HepG2 (cell line): ENCODE measurements around the gene SLC39A3. TPM values are rescaled to one million over a fixed set of nuclear protein-coding genes. Genes with fewer than 3 reads are reported as not detected.
A peak's percentile ranks its signal among the peaks of the same experiment; 100 is the strongest.

Source experiments
- ATAC-seq: fragments of 200-7000 bp; cut with Tn5 transposase; 3 replicates; pipeline ENCODE4 v1.9.1; 2020; ENCODE audit warnings: mild to moderate bottlenecking, moderate library complexity
- BruUV-seq: library from RNA; stranded (reverse); fragments of 400-500 nt; replicated peaks from 2 replicates; lab custom pipeline; 2021; lab: Mats Ljungman, UMichigan
- CTCF ChIA-PET: fragments of 300-600 bp; formaldehyde crosslinking; extraction: SDS; loops from one replicate; lab custom pipeline; 2021; ENCODE audit warnings: low total read pairs, inconsistent platforms, low intra/inter-chr PET ratio; lab: Yijun Ruan, JAX
- POLR2A ChIA-PET: fragments of 350-600 bp; sonication (Branson Sonifier 250); formaldehyde crosslinking; loops from one replicate; lab custom pipeline; 2020; ENCODE audit warnings: antibody characterized with exemption, inconsistent platforms; lab: Yijun Ruan, JAX
- DNase-seq: peaks from one replicate; pipeline ENCODE4 v3.0.0-alpha.2; 2015; ENCODE audit warnings: low spot score
- FAIRE-seq: peaks from 3 replicates; lab custom pipeline; 2011; peaks lifted over from hg19 to GRCh38; lab: Jason Lieb, UNC
- H2AFZ ChIP-seq: one replicate; pipeline ENCODE4 v1.6.1; 2011; ENCODE audit warnings: low read length, inconsistent platforms
- H3K27ac ChIP-seq: fragments of 300-600 bp; 3 replicates; pipeline ENCODE4 v1.8.0; 2011; ENCODE audit warnings: mixed run types, mild to moderate bottlenecking, mixed read lengths, low read length, inconsistent platforms; ENCODE audit not compliant: insufficient read depth; ENCODE audit errors: extremely low read length
- H3K27me3 ChIP-seq, 2 experiments: fragments of 200-600 bp in 1 of 2; 2 replicates in 1 of 2; 3 replicates in 1 of 2; pipeline versions ENCODE4 v1.6.0 to v1.8.0; 2011; ENCODE audit warnings: low read length in 2 of 2, mild to moderate bottlenecking in 2 of 2, moderate library complexity in 2 of 2, inconsistent platforms in 1 of 2; ENCODE audit not compliant: insufficient read depth in 2 of 2, control insufficient read depth in 1 of 2
- H3K36me3 ChIP-seq, 2 experiments: fragments of 200-600 bp in 1 of 2; replicated peaks in 1 of 2; 2 replicates in 1 of 2; 3 replicates in 1 of 2; pipeline versions ENCODE4 v1.5.1 to v1.8.0; 2011; ENCODE audit warnings: low read length in 2 of 2, inconsistent platforms in 1 of 2; ENCODE audit not compliant: insufficient read depth in 2 of 2, control insufficient read depth in 1 of 2
- H3K4me1 ChIP-seq: 2 replicates; pipeline ENCODE4 v1.5.1; 2012; ENCODE audit warnings: low read length, inconsistent platforms; ENCODE audit not compliant: insufficient read depth
- H3K4me2 ChIP-seq: 2 replicates; pipeline ENCODE4 v1.6.0; 2011; ENCODE audit warnings: low read depth, low read length, inconsistent platforms
- H3K4me3 ChIP-seq, 3 experiments: fragments of 200-600 bp in 1 of 3; sonication (generic), shearing (Covaris generic) in 1 of 3; replicated peaks in 1 of 3; 2 replicates each; pipeline ENCODE4 v1.5.1; 2011 to 2016; ENCODE audit warnings: low read length in 3 of 3, inconsistent platforms in 2 of 3, low read depth in 2 of 3, mild to moderate bottlenecking in 2 of 3, control low read depth in 1 of 3, mixed read lengths in 1 of 3; ENCODE audit not compliant: insufficient read depth in 1 of 3
- H3K79me2 ChIP-seq: one replicate; pipeline ENCODE4 v1.6.1; 2011; ENCODE audit warnings: low read length, inconsistent platforms; ENCODE audit not compliant: insufficient read depth
- H3K9ac ChIP-seq: 2 replicates; pipeline ENCODE4 v1.6.0; 2011; ENCODE audit warnings: mild to moderate bottlenecking, low read depth, low read length, inconsistent platforms; ENCODE audit not compliant: insufficient read depth
- H3K9me3 ChIP-seq: 2 replicates; pipeline ENCODE4 v1.5.1; 2012; ENCODE audit warnings: mild to moderate bottlenecking, low read length
- H4K20me1 ChIP-seq: 2 replicates; pipeline ENCODE4 v1.6.0; 2011; ENCODE audit warnings: inconsistent platforms, mild to moderate bottlenecking, low read length, moderate library complexity; ENCODE audit not compliant: insufficient read depth
- BORCS8-MEF2B ChIP-seq: sonication (generic); formaldehyde crosslinking; IDR thresholded peaks from 2 replicates; pipeline ENCODE4 v1.8.0; 2022; ENCODE audit warnings: mild to moderate bottlenecking, missing genetic modification reagents
- IKZF1 ChIP-seq: fragments of 450-650 bp; IDR thresholded peaks from 2 replicates; pipeline ENCODE4 v1.7.1; 2016
- RAD21 ChIP-seq: fragments of 450-650 bp; formaldehyde crosslinking; IDR thresholded peaks from 2 replicates; pipeline ENCODE4 v1.5.0; 2020; ENCODE audit warnings: mild to moderate bottlenecking
- RBAK ChIP-seq: sonication (generic); formaldehyde crosslinking; IDR thresholded peaks from 2 replicates; pipeline ENCODE4 v1.5.1; 2020; ENCODE audit warnings: mild to moderate bottlenecking, missing genetic modification reagents
- ZMYM3 ChIP-seq: sonication (generic); formaldehyde crosslinking; IDR thresholded peaks from 2 replicates; pipeline ENCODE4 v1.5.1; 2020; ENCODE audit warnings: mild to moderate bottlenecking, missing genetic modification reagents
- ZMYM4 ChIP-seq: sonication (generic); formaldehyde crosslinking; IDR thresholded peaks from 2 replicates; pipeline ENCODE4 v1.8.1; 2023; ENCODE audit warnings: mild to moderate bottlenecking, missing genetic modification reagents
- ZNF12 ChIP-seq: sonication (generic); formaldehyde crosslinking; IDR thresholded peaks from 2 replicates; pipeline ENCODE4 v1.5.0; 2020; ENCODE audit warnings: missing genetic modification reagents
- ZNF138 ChIP-seq: sonication (generic); formaldehyde crosslinking; IDR thresholded peaks from 2 replicates; pipeline ENCODE4 v1.5.0; 2020; ENCODE audit warnings: mild to moderate bottlenecking, low read depth, missing genetic modification reagents
- ZNF292 ChIP-seq: sonication (generic); formaldehyde crosslinking; IDR thresholded peaks from 2 replicates; pipeline ENCODE4 v1.8.1; 2022; ENCODE audit warnings: mild to moderate bottlenecking, low read depth, missing genetic modification reagents, borderline replicate concordance
- ZNF430 ChIP-seq: sonication (generic); formaldehyde crosslinking; IDR thresholded peaks from 2 replicates; pipeline ENCODE4 v1.9.0; 2021; ENCODE audit warnings: mild to moderate bottlenecking, missing genetic modification reagents
- ZNF589 ChIP-seq: sonication (generic); formaldehyde crosslinking; conservative IDR thresholded peaks from 2 replicates; pipeline ENCODE4 v1.8.0; 2022; ENCODE audit warnings: mild to moderate bottlenecking, moderate library complexity, missing genetic modification reagents
- ZNF629 ChIP-seq: sonication (generic); formaldehyde crosslinking; conservative IDR thresholded peaks from 2 replicates; pipeline ENCODE4 v1.5.0; 2020; ENCODE audit warnings: missing genetic modification reagents
- ZNF788 ChIP-seq: sonication (generic); formaldehyde crosslinking; IDR thresholded peaks from 2 replicates; pipeline ENCODE4 v1.5.0; 2020; ENCODE audit warnings: mild to moderate bottlenecking, missing genetic modification reagents, borderline replicate concordance
- WGBS: methylation state at CpG from one replicate; pipeline ENCODE4 v1.1.6; 2017; ENCODE audit warnings: low lambda C conversion rate; 5-methylcytosine and 5-hydroxymethylcytosine counted together
- in situ Hi-C: cut with HindIII; loops from 2 replicates; pipeline ENCODE4 v1.10.0; 2017; ENCODE audit warnings: low pct_unique_long_range_greater_than_20kb; ENCODE audit not compliant: extremely low pct_ligation_motif_present
- intact Hi-C: fragments of 100-400 bp; cut with micrococcal nuclease; formaldehyde crosslinking; loops from one replicate; pipeline ENCODE4 v1.10.0; 2022; ENCODE audit not compliant: unreplicated experiment
- polyA plus RNA-seq, 8 experiments: library from polyadenylated mRNA; depleted of rRNA in 3 of 8; stranded (reverse) in 7 of 8; unstranded in 1 of 8; fragments of >200 nt; fragmentation: Illumina TruSeq in 4 of 8; extraction: Trizol in 4 of 8; gene quantifications; 2 replicates each; pipeline versions ENCODE4 v1.2.1 to v1.2.3, GENCODE V29; 2011 to 2016; ENCODE audit warnings: low read depth in 4 of 8, missing spikeins in 1 of 8, mixed read lengths in 1 of 8; ENCODE audit not compliant: insufficient read depth in 1 of 8
- total RNA-seq, 5 experiments: library from RNA; depleted of rRNA; stranded (reverse); fragments of >200 nt; fragmentation: Illumina TruSeq; extraction: Trizol; gene quantifications; 2 replicates each; pipeline ENCODE4 v1.2.3, GENCODE V29; 2016; ENCODE audit warnings: low read depth in 1 of 5
- TF ChIP-seq, protein P1 (sequence below): sonication (generic); formaldehyde crosslinking; IDR thresholded peaks from 2 replicates; pipeline ENCODE4; 2020; ENCODE audit warnings: missing genetic modification reagents, mild to moderate bottlenecking, borderline replicate concordance
- TF ChIP-seq, protein P2 (sequence below): sonication (generic); formaldehyde crosslinking; IDR thresholded peaks from 2 replicates; pipeline ENCODE4 v1.5.0; 2020; ENCODE audit warnings: mild to moderate bottlenecking, low read depth, missing genetic modification reagents, borderline replicate concordance
- TF ChIP-seq, protein P3 (sequence below): sonication (generic); formaldehyde crosslinking; IDR thresholded peaks from 2 replicates; pipeline ENCODE4 v1.8.1; 2023; ENCODE audit warnings: mild to moderate bottlenecking, inconsistent platforms, moderate library complexity, missing genetic modification reagents, borderline replicate concordance

SLC39A3 gene
- total and polyA plus RNA-seq, 2 of the 13 experiments (the other 11 are each of a cell fraction or from before 2014, with no cell fraction given): 33.6 to 41.6 TPM

DNA sequence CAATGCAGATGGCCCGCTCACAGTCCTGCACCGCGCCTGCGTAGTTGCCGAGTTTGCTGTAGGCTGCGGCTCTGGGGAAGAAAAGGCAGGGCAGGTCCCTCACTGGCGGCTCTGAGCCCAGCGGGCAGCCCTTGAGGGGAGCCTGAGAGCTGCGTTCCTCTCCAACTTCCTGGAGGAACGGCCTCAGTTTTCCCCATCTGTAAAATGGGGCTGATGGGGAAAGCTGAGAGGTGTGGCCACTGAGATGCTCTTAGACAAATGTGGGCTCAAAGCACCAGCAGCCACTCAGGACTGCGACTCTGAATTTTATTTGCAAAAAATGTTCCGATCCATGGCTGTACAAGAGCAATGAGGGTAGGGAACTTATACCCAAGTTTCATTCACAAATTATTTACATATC is 23.9 kb upstream of the SLC39A3 start:
- no peaks in the 10 kb centered on the region for H3K27me3 ChIP-seq
- no peak overlapping the region for H2AFZ ChIP-seq
- H3K9ac ChIP-seq: no peak overlapping the region
- FAIRE-seq (no peak), DNase-seq (no peak), ATAC-seq (no peak)
- H3K36me3 ChIP-seq: peaks cover 34 to 79% of the 10 kb centered on the region in 2 experiments; a peak in 4 of 5 replicates
- in situ Hi-C loops (no loop called here), intact Hi-C loops (no loop called here)
- WGBS: 96% methylated on average over 12 of the region's 12 CpGs
- ChIA-PET POLR2A (no interaction called here), CTCF (no interaction called here)
- H3K4me1 ChIP-seq: no peaks in the 10 kb centered on the region
- no peak overlapping the region for H3K4me3 ChIP-seq
- H3K4me2 ChIP-seq: no peak overlapping the region
- H3K79me2 ChIP-seq: peaks cover 4% of the 10 kb centered on the region
- H3K27ac ChIP-seq: no peak overlapping the region
- H4K20me1 ChIP-seq: peaks cover under 1% of the 10 kb centered on the region; the same call in 1 of the 2 replicates
- H3K9me3 ChIP-seq: no peaks in the 10 kb centered on the region
- no peak for TF ChIP-seq ZNF138 (CRISPR knock-in tag)
- no peak for TF ChIP-seq RBAK (CRISPR knock-in tag)
- no peak for TF ChIP-seq ZMYM4 (CRISPR knock-in tag)
- no peak for TF ChIP-seq ZNF788 (CRISPR knock-in tag)
- TF ChIP-seq RAD21: no peak
- TF ChIP-seq ZNF430: no peak
- TF ChIP-seq ZNF12 (CRISPR knock-in tag): no peak
- no peak for TF ChIP-seq IKZF1
- TF ChIP-seq, protein P1, sequence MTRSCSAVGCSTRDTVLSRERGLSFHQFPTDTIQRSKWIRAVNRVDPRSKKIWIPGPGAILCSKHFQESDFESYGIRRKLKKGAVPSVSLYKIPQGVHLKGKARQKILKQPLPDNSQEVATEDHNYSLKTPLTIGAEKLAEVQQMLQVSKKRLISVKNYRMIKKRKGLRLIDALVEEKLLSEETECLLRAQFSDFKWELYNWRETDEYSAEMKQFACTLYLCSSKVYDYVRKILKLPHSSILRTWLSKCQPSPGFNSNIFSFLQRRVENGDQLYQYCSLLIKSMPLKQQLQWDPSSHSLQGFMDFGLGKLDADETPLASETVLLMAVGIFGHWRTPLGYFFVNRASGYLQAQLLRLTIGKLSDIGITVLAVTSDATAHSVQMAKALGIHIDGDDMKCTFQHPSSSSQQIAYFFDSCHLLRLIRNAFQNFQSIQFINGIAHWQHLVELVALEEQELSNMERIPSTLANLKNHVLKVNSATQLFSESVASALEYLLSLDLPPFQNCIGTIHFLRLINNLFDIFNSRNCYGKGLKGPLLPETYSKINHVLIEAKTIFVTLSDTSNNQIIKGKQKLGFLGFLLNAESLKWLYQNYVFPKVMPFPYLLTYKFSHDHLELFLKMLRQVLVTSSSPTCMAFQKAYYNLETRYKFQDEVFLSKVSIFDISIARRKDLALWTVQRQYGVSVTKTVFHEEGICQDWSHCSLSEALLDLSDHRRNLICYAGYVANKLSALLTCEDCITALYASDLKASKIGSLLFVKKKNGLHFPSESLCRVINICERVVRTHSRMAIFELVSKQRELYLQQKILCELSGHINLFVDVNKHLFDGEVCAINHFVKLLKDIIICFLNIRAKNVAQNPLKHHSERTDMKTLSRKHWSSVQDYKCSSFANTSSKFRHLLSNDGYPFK (CRISPR knock-in tag): no peak
- TF ChIP-seq, protein P2, sequence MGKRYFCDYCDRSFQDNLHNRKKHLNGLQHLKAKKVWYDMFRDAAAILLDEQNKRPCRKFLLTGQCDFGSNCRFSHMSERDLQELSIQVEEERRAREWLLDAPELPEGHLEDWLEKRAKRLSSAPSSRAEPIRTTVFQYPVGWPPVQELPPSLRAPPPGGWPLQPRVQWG: no peak
- no peak for TF ChIP-seq ZNF292 (CRISPR knock-in tag)
- TF ChIP-seq BORCS8-MEF2B: no peak
- peak; percentile 91 for TF ChIP-seq ZNF629 (CRISPR knock-in tag)
- peak; percentile 41; the same call in 1 of the 2 replicates for TF ChIP-seq ZMYM3
- TF ChIP-seq ZNF589 (CRISPR knock-in tag): no peak
- TF ChIP-seq, protein P3, sequence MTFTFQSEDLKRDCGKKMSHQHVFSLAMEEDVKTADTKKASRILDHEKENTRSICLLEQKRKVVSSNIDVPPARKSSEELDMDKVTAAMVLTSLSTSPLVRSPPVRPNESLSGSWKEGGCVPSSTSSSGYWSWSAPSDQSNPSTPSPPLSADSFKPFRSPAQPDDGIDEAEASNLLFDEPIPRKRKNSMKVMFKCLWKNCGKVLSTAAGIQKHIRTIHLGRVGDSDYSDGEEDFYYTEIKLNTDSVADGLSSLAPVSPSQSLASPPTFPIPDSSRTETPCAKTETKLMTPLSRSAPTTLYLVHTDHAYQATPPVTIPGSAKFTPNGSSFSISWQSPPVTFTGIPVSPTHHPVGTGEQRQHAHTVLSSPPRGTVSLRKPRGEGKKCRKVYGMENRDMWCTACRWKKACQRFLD (CRISPR knock-in tag): no peak
- TF ChIP-seq, all 625 proteins: peak for 2
- no TSS peak for BruUV-seq
